ENCODE data around the gene LRCH1.

The LRCH1 gene

GRCh38 chr13:46738055-46738454 lies 185.1 kb downstream of the LRCH1 start:
- TF ChIP-seq, protein P1, sequence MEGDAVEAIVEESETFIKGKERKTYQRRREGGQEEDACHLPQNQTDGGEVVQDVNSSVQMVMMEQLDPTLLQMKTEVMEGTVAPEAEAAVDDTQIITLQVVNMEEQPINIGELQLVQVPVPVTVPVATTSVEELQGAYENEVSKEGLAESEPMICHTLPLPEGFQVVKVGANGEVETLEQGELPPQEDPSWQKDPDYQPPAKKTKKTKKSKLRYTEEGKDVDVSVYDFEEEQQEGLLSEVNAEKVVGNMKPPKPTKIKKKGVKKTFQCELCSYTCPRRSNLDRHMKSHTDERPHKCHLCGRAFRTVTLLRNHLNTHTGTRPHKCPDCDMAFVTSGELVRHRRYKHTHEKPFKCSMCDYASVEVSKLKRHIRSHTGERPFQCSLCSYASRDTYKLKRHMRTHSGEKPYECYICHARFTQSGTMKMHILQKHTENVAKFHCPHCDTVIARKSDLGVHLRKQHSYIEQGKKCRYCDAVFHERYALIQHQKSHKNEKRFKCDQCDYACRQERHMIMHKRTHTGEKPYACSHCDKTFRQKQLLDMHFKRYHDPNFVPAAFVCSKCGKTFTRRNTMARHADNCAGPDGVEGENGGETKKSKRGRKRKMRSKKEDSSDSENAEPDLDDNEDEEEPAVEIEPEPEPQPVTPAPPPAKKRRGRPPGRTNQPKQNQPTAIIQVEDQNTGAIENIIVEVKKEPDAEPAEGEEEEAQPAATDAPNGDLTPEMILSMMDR (IDR thresholded peaks at IDR 0.05; ENCODE audit: low read depth, low read length, missing control alignments) = no peak
- DNase-seq (ENCODE audit: low read depth) = no peak
- no peak overlapping the region for H3K4me3 ChIP-seq (ENCODE audit: low read depth, low read length)

- TF ChIP-seq, protein P1 (IDR thresholded peaks at IDR 0.05; ENCODE audit: low read depth, low read length, missing control alignments) = no peak
- no peak for DNase-seq (ENCODE audit: low read depth)
- H3K4me3 ChIP-seq (ENCODE audit: low read depth, low read length) = no peak overlapping the region
These were observed 185.8 kb downstream of the LRCH1 start for GRCh38 chr13:46738766-46739165.

GRCh38 chr13:46739447-46740098 lies 186.6 kb downstream of the LRCH1 start:
- H3K4me3 ChIP-seq (ENCODE audit: low read depth, low read length) = no peak overlapping the region
- TF ChIP-seq, protein P1 (IDR thresholded peaks at IDR 0.05; ENCODE audit: low read depth, low read length, missing control alignments) = no peak
- DNase-seq (ENCODE audit: low read depth) = no peak

- no peak for DNase-seq (ENCODE audit: low read depth)
- TF ChIP-seq, protein P1 (IDR thresholded peaks at IDR 0.05; ENCODE audit: low read depth, low read length, missing control alignments) = no peak
- no peak overlapping the region for H3K4me3 ChIP-seq (ENCODE audit: low read depth, low read length)
These were observed 190.2 kb downstream of the LRCH1 start for GRCh38 chr13:46743191-46743590.

DNA sequence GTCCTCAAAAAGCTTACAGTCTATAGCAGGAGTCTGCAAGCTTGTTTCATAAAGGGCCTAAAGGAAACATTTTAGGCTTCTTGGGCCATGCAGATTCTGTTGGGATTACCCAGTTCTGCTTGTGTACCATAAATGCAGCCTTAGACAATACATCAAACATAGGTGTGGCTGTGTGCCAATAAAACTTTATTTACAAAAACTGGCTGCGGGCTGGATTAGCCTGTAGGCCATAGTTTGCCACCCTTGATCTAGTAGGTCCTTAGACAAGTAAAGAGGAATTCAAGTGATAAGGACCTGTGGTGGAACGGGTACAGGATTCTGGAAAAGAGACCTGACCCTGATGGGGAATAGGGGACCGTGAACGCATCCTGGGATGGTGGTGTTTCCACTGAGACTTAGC lies 192.1 kb downstream of the LRCH1 start:
- DNase-seq (ENCODE audit: low read depth) = no peak
- no peak overlapping the region for H3K4me3 ChIP-seq (ENCODE audit: low read depth, low read length)
- TF ChIP-seq, protein P1 (IDR thresholded peaks at IDR 0.05; ENCODE audit: low read depth, low read length, missing control alignments) = no peak

GRCh38 chr13:46745706-46746105 lies 192.7 kb downstream of the LRCH1 start:
- DNase-seq (ENCODE audit: low read depth) = no peak
- TF ChIP-seq, protein P1 (IDR thresholded peaks at IDR 0.05; ENCODE audit: low read depth, low read length, missing control alignments) = no peak
- no peak overlapping the region for H3K4me3 ChIP-seq (ENCODE audit: low read depth, low read length)

Measured in GM12864 (cell line).